Fibroblast of mammary gland (primary cell): Measurements from ENCODE around the gene DMAC2L.

Source experiments
- DNase-seq: peaks from one replicate; pipeline ENCODE4 v3.0.0-alpha.2; 2010; ENCODE audit warnings: low read depth
- H3K4me3 ChIP-seq: 2 replicates; pipeline ENCODE4 v1.5.1; 2011; ENCODE audit warnings: low read depth, mild to moderate bottlenecking, low read length, moderate library complexity; ENCODE audit not compliant: control insufficient read depth
- TF ChIP-seq, protein P1 (sequence below): conservative IDR thresholded peaks from 2 replicates; pipeline ENCODE4 v1.5.1; 2011; ENCODE audit warnings: low read depth, low read length, inconsistent platforms; ENCODE audit not compliant: control insufficient read depth, insufficient read depth

Gene DMAC2L

DNA sequence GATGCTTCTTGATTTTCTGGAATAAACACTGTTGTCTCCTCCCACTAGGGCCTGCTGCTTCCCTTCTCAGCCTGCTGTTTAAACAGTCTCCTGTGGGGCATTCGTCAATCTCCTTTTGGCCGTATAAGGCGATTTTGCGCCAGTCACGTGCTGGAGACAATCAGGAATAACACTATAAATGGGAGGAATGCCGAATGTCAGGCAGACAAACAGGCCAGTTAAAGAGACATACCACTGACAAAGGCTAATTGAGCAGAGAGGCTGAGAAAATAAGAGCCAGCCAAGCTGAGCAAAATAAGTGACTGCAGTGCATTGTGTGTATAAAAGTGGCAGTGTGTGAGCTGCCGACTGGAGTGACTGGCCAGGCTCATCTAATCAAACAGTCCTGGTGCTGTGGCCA is 23.3 kb downstream of the DMAC2L start:
- peak; percentile 67 for DNase-seq
- TF ChIP-seq, protein P1, sequence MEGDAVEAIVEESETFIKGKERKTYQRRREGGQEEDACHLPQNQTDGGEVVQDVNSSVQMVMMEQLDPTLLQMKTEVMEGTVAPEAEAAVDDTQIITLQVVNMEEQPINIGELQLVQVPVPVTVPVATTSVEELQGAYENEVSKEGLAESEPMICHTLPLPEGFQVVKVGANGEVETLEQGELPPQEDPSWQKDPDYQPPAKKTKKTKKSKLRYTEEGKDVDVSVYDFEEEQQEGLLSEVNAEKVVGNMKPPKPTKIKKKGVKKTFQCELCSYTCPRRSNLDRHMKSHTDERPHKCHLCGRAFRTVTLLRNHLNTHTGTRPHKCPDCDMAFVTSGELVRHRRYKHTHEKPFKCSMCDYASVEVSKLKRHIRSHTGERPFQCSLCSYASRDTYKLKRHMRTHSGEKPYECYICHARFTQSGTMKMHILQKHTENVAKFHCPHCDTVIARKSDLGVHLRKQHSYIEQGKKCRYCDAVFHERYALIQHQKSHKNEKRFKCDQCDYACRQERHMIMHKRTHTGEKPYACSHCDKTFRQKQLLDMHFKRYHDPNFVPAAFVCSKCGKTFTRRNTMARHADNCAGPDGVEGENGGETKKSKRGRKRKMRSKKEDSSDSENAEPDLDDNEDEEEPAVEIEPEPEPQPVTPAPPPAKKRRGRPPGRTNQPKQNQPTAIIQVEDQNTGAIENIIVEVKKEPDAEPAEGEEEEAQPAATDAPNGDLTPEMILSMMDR = peak; percentile 10
- H3K4me3 ChIP-seq = no peak overlapping the region

- H3K4me3 ChIP-seq = no peak overlapping the region
- DNase-seq = peak; percentile 47
- TF ChIP-seq, protein P1 = no peak
Observed at GRCh38 chr14:50335989-50336824, 24.1 kb downstream of the DMAC2L start.

GRCh38 chr14:50338587-50338986 is 26.5 kb downstream of the DMAC2L start:
- no peak overlapping the region for H3K4me3 ChIP-seq
- TF ChIP-seq, protein P1 = no peak
- DNase-seq = no peak

GRCh38 chr14:50339178-50339804 is 27.2 kb downstream of the DMAC2L start:
- TF ChIP-seq, protein P1 = no peak
- no peak for DNase-seq
- H3K4me3 ChIP-seq = no peak overlapping the region

DNA sequence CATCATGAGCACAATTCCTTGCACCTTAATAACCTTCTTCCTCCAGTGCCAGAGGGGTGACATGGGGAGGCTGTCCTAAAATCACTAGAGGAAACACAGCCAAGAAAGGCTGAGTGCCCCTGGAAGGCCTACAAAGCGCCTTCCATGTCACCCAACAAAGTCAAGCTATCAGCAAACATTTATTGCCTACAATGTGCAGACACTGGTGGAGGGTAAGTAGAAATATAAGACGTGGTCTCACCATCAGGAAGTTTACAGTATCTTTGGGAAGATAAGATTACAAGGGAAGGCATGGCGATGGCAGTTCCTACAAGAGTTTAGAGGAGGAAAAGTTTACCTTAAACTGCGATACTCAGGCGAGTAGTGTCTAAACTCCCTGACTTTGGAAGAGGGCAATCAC is 27.9 kb downstream of the DMAC2L start:
- H3K4me3 ChIP-seq = no peak overlapping the region
- no peak for DNase-seq
- TF ChIP-seq, protein P1 = no peak

DNA sequence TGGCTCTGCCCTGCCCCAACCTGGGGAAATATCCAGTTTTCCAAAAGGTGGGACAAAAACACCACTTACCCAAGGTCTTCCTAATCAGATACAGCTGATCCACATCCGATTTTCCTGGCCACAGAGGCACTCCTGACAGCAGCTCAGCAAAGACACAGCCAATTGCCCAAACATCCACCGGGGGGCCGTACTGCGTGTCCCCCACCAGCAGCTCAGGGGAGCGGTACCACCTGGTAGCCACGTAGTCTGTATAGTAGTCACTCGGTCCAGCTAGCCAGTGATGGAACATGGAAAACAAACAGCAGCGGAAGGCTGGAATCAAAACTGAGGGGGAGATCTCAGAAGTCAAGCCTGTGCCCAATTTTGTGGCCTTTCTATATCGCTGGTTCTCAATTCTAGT is 28.8 kb downstream of the DMAC2L start:
- no peak for DNase-seq
- TF ChIP-seq, protein P1 = no peak
- H3K4me3 ChIP-seq = no peak overlapping the region
